ENCODE data around the gene TRAPPC8.
"Not testable (repeated sequence)": the region's sequence is repeated elsewhere in the genome, so short reads cannot be mapped to it uniquely, and the experiment has no call there.

TRAPPC8 gene

GRCh38 chr18:31860488-31860887 is 82.4 kb downstream of the TRAPPC8 start:
- no peak for DNase-seq

GRCh38 chr18:31857526-31858106 is 85.3 kb downstream of the TRAPPC8 start:
- no peak for DNase-seq

GRCh38 chr18:31850844-31851243 is 92.1 kb downstream of the TRAPPC8 start:
- no peak for DNase-seq

GRCh38 chr18:31840499-31840898 is 102.4 kb downstream of the TRAPPC8 start:
- no peak for DNase-seq

GRCh38 chr18:31837879-31838278 is 105.0 kb downstream of the TRAPPC8 start:
- DNase-seq = no peak

GRCh38 chr18:31835528-31836133 is 107.3 kb downstream of the TRAPPC8 start:
- peak; percentile 4 to 22 for DNase-seq

GRCh38 chr18:31831903-31832302 is 111.0 kb downstream of the TRAPPC8 start:
- no peak for DNase-seq

GRCh38 chr18:31830686-31831085 is 112.2 kb downstream of the TRAPPC8 start:
- no peak for DNase-seq

GRCh38 chr18:31828613-31829012 is 114.3 kb downstream of the TRAPPC8 start:
- DNase-seq = no peak

GRCh38 chr18:31826673-31827325 is 116.1 kb downstream of the TRAPPC8 start:
- not testable (repeated sequence) for DNase-seq

- no peak for DNase-seq
Measured at GRCh38 chr18:31825772-31826171, 117.2 kb downstream of the TRAPPC8 start.

GRCh38 chr18:31821545-31822171 is 121.3 kb downstream of the TRAPPC8 start:
- no peak for DNase-seq

- no peak for DNase-seq
Measured at GRCh38 chr18:31819925-31820229, 123.1 kb downstream of the TRAPPC8 start.

GRCh38 chr18:31819106-31819924 is 123.6 kb downstream of the TRAPPC8 start:
- peak in 1 of 2 experiments; percentile 0 for DNase-seq

GRCh38 chr18:31814132-31814531 is 128.8 kb downstream of the TRAPPC8 start:
- DNase-seq = no peak

- not testable (repeated sequence) for DNase-seq
Measured at GRCh38 chr18:31810336-31811130, 132.4 kb downstream of the TRAPPC8 start.

GRCh38 chr18:31809049-31809448 is 133.9 kb downstream of the TRAPPC8 start:
- not testable (repeated sequence) for DNase-seq

GRCh38 chr18:31801078-31801477 is 141.8 kb downstream of the TRAPPC8 start:
- no peak for DNase-seq

GRCh38 chr18:31799257-31799656 is 143.7 kb downstream of the TRAPPC8 start:
- DNase-seq = not testable (repeated sequence)

GRCh38 chr18:31798399-31798798 is 144.5 kb downstream of the TRAPPC8 start:
- no peak for DNase-seq

- DNase-seq = no peak
Measured at GRCh38 chr18:31795747-31796146, 147.2 kb downstream of the TRAPPC8 start.

GRCh38 chr18:31793531-31793930 is 149.4 kb downstream of the TRAPPC8 start:
- no peak for DNase-seq

Data from cerebellar nuclear complex (tissue), 1 donor.